KBM-7 (cell line): ENCODE measurements around the gene ACADS.
"Not testable (repeated sequence)": the region's sequence is repeated elsewhere in the genome, so short reads cannot be mapped to it uniquely, and the experiment has no call there.

Experiments used
- DNase-seq: peaks from one replicate; pipeline ENCODE4 v3.0.0-alpha.2; 2015
- in situ Hi-C: fragments of 300-500 bp; cut with MboI; formaldehyde crosslinking; loops from 2 replicates; pipeline ENCODE4 v1.14.3; 2020; ENCODE audit warnings: low sequenced_read_pairs, low pct_unique_long_range_greater_than_20kb, mixed read lengths

ACADS gene

DNA sequence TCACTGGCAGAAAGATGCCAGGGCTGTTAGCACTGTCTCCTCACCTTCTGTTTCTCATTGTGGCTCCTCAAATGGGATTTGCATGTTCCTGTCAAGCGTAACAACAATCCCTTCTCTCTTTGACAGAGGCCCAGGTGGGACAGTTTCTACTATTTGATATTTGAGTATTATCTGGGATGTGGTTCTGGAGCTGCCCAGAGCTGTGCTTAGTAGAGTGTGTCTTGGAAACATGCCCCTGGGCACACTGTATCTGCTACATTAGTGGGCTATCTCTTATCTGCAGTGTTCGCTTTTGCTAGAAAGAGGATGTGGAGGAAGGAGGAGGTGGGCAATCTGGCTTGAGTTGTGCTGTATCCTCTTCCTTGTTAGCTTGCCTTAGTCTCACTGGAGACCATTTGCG lies 3.8 kb upstream of the ACADS start:
- in situ Hi-C loops = no loop called here
- no peak for DNase-seq

DNA sequence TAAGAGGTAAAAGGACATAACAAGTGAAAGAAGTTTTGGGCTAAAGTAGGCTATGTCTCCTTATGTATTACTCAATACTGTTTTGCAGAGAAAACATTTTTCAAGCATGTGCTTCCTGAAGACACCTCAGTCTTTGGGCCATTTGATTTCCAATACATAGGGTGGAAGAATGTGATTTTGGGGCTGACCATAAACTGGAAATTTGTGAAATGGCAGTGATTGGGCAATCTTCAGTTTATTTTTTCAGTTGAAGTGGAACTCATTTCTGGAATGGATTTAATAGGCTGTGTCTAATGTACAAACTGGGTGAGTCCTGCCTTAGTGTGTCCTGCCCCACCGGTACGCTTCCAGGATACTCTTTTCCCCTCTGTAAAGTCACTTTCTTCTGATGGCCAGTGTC lies 2.8 kb upstream of the ACADS start:
- in situ Hi-C loops = no loop called here
- no peak for DNase-seq

DNA sequence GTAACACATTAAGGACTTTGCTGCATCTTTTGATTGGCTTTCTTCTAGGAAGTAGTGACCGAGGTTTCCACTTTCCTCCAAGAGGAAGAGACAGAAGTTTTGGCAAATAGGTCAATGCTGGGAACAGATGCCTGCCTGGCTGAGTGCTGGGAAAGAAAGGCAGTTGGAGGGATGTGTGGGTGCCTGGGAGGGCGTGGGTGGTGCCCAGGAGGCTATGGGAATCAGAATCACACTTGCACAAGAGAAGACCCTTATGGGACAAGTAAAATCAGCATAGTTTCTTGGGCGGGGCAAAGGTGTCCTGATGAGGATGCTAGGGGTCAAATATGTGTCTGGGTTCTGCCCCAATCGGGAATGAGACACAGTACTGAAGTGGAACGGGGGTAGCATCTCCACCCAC lies 906 bp upstream of the ACADS start:
- in situ Hi-C loops = no loop called here
- no peak for DNase-seq

DNA sequence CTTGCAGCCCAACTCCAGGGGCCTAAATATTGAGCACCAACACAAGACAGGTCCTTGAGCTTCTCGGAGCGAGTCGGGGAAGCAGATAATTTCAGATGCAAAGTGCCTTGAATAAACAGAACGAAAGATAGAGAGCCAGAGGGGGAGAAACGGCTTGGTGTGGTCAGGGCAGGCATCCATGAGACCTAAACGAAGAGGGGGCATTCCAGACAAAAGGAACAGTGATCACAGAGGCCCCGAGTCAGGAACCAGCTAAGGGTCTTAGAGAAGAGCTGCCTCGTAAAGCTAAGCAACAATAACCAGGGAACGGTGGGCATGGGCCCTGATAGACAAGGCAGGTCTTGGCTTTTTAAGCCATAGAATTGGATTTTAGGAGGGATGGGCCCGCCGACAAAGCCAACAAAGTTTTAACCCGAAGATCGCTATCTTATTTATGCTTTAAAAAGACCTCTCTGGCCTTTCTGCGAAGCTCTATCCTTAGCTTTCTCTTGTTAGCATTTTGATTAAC lies 421 bp upstream of the ACADS start:
- DNase-seq = no peak
- in situ Hi-C loops = no loop called here

DNA sequence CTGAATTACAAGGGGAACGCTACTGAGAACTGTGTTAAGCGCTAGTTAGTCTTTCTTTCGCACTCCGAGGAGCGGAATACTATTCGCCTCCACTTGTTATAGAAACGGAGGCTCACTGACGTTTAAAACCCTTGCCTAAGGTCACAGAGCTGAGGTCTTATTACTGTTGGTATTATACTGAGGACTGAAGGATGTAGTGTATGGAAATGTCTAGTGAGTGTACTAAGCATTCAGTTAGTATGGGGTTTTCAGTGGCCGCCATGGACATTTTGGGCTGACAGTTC lies 826 bp downstream of the ACADS start:
- DNase-seq = no peak
- in situ Hi-C loops = no loop called here

DNA sequence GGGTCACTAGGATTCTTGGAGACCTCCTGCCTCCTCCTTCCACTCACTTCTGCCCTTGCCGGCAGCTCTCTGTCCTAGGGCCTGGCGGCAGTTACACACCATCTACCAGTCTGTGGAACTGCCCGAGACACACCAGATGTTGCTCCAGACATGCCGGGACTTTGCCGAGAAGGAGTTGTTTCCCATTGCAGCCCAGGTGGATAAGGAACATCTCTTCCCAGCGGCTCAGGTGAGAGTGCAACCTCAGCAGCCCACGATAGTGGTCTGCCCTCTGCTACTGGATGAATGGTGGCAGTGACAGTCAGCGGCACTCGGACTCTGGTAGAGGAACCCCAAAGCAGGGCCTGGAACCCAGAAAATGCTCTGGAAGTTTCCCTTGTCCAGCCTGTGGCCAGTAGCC lies 1.3 kb downstream of the ACADS start:
- DNase-seq = no peak
- in situ Hi-C loops = no loop called here

DNA sequence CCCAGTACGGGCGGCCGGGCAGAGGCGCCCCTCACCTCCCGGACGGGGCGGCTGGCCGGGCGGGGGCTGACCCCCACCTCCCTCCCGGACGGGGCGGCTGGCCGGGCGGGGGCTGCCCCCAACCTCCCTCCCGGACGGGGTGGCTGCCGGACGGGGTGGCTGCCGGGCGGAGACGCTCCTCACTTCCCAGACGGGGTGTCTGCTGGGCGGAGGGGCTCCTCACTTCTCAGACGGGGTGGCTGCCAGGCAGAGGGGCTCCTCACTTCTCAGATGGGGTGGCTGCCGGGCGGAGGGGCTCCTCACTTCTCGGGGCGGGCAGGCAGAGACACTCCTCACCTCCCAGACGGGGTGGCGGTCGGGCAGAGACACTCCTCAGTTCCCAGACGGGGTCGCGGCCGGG lies 6.6 kb downstream of the ACADS start:
- DNase-seq, in situ Hi-C loops: not testable (repeated sequence)

DNA sequence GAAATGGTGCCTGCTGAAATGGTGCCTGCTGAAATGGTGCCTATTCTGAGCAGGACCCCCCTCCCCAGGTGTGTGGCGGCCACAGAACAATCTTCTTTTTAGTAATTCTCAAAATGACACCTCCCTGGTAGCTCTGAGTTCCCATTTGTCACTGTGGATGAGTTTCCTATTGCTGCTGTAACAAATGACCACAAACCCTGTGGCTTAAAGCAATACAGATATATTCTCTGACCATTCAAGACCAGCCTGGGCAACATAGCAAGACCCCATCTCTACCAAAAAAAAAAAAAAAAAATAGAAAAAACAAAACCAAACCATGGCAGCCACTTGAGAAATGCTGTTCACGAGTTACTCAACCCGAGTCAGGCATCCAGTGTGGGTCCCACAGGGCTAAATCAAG lies 7.9 kb downstream of the ACADS start:
- in situ Hi-C loops = no loop called here
- DNase-seq = no peak

DNA sequence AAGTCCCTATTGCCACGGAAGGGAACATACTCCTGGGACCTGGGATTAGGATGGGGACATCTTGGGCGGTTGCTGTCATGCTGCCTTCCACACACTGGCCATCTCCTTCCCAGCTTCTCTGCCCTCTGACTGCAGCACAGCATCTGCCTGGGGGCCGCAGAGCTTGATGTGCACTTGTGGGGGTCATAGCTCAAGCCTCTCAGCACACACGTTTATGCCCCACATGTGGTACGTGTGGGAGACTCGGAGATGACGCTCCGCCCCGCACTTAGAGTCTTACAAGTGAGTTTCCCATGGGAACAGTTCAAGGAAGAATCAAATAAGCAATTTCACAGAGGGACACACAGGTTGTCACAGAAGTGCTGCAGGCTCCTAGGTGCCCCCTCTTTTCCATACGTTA lies 8.6 kb downstream of the ACADS start:
- in situ Hi-C loops = no loop called here
- no peak for DNase-seq

DNA sequence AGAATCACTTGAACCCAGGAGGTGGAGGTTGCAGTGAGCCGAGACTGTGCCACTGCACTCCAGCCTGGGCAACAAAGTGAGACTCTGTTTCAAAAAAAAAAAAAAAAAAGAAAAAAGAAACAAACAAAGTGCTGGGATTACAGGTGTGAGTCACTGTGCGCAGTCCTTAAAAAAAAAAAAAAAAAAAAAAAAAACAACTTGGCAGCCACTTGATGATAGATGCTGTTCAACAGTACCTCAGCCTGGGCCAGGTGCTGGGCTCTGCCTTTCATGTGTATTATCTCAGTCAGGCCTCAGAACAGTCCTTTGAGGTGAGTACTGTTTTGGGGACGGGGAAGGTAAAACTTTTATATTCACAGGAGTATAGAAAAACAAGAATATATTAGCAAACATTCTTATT lies 9.6 kb downstream of the ACADS start:
- no peak for DNase-seq
- in situ Hi-C loops = no loop called here

DNA sequence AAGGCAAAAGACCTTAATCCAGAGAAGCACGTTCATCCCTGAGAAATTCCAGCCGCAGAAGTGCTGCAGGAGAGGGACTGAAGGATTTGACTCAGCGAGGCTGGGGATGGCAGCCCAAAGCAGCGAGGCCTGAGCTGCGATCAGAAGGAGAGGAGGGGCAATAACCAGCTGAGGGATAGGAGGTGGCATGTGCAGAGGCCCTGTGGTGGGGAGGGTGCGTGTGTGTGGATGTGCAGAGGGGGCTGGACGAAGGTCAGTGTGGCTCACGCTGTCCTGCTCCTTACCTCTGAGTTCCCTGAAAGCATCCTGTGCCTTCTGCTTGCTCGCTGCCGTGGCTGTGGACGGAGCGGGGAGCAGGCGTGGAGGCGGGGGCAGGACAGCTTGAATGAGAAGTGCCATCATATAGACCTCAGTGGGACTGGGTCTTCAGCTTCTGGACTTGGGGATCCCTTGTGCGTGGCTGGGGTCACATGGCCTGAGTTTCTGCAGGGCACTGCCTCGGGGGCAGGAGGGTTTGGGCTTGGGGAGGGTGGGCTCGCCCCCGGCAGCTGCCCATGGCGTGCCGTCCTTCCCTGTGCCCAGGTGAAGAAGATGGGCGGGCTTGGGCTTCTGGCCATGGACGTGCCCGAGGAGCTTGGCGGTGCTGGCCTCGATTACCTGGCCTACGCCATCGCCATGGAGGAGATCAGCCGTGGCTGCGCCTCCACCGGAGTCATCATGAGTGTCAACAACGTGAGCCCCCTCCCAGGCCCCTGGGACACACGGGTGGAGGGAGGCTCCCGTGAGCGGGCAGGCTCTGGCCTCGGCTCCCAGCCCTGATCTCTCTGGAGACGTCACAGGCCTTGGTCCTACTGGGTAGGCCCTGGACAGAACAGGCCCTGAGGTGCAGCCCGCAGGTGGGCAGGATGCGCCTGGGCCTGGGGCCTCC lies 11.0 kb downstream of the ACADS start:
- in situ Hi-C loops = no loop called here

DNA sequence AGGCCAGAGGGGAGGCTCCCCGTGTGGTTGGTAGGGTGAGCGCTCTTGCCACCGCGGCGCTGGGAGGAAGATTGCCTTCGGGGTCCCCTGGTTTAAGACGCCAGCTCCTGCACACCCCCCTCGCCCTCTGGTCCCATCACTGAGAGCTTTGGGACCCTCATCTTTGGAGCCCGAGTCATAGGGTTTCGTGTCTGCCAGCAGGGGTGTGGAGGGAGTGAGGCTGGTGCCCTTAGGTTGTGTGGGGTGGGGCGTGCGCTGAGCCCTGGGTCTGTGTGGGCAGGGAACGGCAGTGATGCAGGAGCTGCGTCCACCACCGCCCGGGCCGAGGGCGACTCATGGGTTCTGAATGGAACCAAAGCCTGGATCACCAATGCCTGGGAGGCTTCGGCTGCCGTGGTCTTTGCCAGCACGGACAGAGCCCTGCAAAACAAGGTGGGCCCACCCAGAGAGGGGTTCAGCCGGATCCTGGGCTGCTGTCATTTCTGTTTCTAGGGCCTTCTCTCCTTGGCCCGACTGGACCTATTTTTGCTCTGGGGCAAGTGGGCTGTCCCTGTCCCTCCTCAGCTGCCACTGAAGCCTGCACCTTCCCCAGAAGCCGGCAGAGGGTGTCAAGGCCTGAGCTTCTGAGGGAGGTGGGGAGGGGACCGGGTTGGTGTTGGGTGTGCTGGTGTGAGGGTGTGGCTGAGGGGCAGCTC lies 12.1 kb downstream of the ACADS start:
- no peak for DNase-seq
- in situ Hi-C loops = no loop called here

More for the DNA sequence above, 11.0 kb downstream of the ACADS start:
- no peak for DNase-seq

DNA sequence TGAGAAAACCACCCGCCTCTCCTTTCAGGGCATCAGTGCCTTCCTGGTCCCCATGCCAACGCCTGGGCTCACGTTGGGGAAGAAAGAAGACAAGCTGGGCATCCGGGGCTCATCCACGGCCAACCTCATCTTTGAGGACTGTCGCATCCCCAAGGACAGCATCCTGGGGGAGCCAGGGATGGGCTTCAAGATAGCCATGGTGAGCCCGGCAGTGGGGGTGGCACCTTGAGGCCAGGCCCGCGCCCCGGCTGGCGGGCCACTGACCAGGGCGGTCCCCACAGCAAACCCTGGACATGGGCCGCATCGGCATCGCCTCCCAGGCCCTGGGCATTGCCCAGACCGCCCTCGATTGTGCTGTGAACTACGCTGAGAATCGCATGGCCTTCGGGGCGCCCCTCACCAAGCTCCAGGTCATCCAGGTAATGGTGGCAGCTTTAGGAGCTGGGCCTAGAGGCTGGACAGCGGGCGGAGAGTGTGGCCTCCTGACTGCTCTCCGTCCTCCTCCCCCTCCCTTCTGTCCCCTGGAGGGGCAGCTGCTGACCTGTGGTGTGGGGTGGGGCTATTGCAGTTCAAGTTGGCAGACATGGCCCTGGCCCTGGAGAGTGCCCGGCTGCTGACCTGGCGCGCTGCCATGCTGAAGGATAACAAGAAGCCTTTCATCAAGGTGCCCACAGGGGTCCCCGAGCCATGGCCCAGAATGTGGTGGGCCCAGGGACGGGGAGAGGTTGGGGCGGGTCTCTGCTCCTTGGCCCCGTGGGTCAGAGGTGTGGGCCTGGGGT lies 12.8 kb downstream of the ACADS start:
- in situ Hi-C loops = no loop called here
- no peak for DNase-seq

DNA sequence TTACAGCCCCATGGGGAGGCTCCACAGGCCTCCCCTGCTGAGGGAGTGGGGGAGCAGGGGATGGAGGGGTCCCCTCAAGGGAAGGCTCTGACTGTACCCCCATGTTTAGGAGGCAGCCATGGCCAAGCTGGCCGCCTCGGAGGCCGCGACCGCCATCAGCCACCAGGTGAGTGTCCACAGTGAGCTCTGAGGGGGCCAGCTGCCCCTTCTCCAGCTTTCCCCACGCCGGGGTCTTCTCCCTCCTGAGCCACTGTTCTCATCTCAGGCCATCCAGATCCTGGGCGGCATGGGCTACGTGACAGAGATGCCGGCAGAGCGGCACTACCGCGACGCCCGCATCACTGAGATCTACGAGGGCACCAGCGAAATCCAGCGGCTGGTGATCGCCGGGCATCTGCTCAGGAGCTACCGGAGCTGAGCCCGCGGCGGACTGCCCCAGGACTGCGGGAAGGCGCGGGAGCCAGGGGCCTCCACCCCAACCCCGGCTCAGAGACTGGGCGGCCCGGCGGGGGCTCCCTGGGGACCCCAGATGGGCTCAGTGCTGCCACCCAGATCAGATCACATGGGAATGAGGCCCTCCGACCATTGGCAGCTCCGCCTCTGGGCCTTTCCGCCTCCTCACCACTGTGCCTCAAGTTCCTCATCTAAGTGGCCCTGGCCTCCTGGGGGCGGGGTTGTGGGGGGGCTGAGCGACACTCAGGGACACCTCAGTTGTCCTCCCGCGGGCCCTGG lies 13.6 kb downstream of the ACADS start:
- DNase-seq = no peak
- in situ Hi-C loops = no loop called here

DNA sequence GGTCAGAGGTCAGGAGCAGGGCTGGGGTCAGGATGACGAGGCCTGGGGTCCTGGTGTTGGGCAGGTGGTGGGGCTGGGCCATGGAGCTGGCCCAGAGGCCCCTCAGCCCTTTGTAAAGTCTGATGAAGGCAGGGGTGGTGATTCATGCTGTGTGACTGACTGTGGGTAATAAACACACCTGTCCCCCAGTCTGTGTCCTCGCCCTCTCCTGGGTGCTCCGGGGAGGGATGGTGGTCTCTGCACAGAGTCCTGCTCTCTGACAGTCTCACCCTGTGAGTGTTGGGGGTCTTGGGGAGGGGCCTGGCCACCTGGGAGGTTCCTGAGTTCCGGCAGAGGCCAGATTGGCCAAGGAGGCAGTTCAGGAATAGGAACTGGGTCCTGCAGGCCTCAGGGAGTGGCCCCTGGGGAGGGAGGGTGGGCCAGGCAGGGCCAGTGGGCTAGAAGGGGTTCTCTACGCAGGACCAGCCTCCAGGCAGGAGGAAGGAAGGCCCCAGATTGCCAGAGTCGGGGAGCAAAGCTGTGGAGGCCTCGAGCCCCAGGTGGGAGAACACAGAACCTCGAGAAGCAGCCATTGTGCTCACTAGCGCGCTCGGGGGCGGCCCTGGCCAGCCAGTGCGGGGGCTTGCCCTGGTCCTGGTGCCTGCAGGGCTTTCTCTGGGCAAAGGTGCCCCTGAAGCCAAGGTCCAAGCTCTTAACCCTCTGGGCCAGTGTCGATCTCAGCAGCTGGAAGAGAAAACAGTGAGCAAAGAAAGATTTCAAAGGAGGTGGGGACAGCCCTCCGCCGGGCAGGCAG lies 14.4 kb downstream of the ACADS start:
- in situ Hi-C loops = no loop called here
- no peak for DNase-seq

DNA sequence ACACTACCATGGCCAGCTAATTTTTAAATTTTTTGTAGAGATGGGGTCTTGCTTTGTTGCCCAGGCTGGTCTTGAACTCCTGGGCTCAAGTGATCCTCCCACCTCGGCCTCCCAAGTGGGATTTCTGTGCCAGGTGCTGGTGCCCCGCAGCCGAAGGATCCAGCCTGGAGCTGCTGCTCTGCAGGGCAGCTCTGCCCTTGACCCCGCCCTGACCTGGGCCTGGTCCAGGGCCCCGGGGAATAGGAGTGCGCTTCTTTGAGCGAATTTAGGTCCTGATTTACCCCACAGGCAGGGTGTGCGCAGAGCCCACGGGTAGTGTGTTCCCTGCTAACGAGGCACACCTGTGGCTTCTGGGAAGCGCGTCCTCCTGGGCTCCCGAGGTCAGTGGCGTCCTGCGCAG lies 15.2 kb downstream of the ACADS start:
- DNase-seq = no peak
- in situ Hi-C loops = no loop called here

DNA sequence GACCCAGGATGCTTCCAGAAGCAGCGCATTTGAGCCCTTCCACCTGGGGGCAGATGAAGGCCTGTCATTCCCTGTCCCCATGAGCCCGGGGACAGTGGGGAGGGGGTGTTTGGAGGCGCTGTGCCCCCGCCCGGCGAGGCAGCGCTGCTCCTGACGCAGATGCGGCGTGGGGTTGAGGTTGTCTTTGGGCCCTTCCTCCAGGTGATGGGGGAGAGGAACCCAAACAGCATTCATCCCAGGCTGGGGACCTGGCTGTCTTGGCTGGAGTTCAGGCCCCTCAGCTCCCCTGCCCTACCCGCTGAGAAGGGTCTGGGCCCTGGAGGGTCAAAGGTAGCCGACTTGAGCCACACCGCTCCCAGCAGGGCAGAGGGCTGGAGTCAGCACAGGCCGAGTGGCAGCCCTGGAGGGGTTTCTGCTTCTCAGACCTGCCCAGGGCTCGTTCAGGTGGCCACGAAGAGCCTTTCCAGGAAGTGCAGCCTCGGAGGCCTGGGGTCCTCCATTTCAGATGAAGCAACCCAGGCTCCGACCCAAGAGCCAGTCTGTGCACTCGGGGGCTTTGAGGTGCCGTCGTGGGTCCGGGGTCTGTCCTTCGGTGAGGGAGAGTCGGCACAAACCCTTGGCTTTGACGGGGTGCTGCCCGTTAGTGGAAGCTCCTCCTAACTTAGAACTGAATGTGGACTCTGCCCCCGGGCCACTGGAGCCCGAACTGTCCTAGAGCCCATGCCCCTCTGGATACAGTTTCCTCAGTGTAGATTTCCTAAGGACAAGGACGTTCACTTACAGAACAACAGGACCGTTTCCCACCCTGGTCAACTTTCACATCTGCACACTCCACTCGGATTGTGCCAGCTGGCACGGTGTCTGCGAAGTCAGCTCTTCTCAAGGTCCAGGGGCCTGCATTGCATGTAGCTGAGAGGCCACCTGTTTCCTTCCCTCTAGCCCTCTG lies 16.1 kb downstream of the ACADS start:
- in situ Hi-C loops = no loop called here
- DNase-seq = no peak
